B cell (primary cell): ENCODE data around the gene JARID2.

Source experiments
- CTCF ChIP-seq: fragments of 200-600 bp; IDR thresholded peaks from one replicate; pipeline ENCODE4 v1.8.0; 2022; ENCODE audit warnings: antibody characterized with exemption, mild to moderate bottlenecking
- EZH2 ChIP-seq: IDR thresholded peaks from 2 replicates; pipeline ENCODE4 v1.6.1; 2012; ENCODE audit warnings: borderline replicate concordance, low read depth, mild to moderate bottlenecking, moderate library complexity, low read length; ENCODE audit not compliant: insufficient read depth, poor library complexity, severe bottlenecking

GRCh38 chr6:15403094-15403755, 157.4 kb downstream of the JARID2 start:
- TF ChIP-seq CTCF: no peak
- TF ChIP-seq EZH2: no peak
